H1 (cell line): ENCODE results near the gene MAP3K1. TPM values are rescaled to one million over a fixed set of nuclear protein-coding genes. Genes with fewer than 3 reads are reported as not detected.

ENCODE experiments used
- CTCF ChIA-PET: fragments of 300-600 bp; sonication (Branson Sonifier 250); formaldehyde crosslinking; loops from one replicate; lab custom pipeline; 2021; ENCODE audit not compliant: partially characterized antibody; lab: Charles Lee
- POLR2A ChIA-PET: fragments of 300-600 bp; sonication (Branson Sonifier 250); formaldehyde crosslinking; loops from one replicate; lab custom pipeline; 2021; ENCODE audit warnings: inconsistent platforms; ENCODE audit not compliant: partially characterized antibody; lab: Charles Lee
- DNase-seq, 2 experiments: peaks; one replicate each; pipeline versions ENCODE4 v3.0.0 to v3.0.0-alpha.2; 2010 to 2022; ENCODE audit warnings: low spot score in 2 of 2, low read depth in 1 of 2, mixed read lengths in 1 of 2
- FAIRE-seq: peaks from 2 replicates; lab custom pipeline; 2011; peaks lifted over from hg19 to GRCh38; lab: Jason Lieb, UNC
- H2AFZ ChIP-seq: 2 replicates; pipeline ENCODE4 v1.8.1; 2012; ENCODE audit warnings: low read length, inconsistent platforms
- H2AK5ac ChIP-seq: 2 replicates; pipeline ENCODE4 v1.6.1; 2013; ENCODE audit warnings: low read depth, low read length
- H2BK120ac ChIP-seq: replicated peaks from 2 replicates; pipeline ENCODE3; 2013; ENCODE audit warnings: low read depth, low read length, inconsistent platforms
- H2BK12ac ChIP-seq: 2 replicates; pipeline ENCODE4 v1.6.1; 2013; ENCODE audit warnings: low read depth, low read length
- H2BK15ac ChIP-seq: 2 replicates; pipeline ENCODE4 v1.6.1; 2013; ENCODE audit warnings: low read length
- H2BK20ac ChIP-seq: 2 replicates; pipeline ENCODE4 v1.6.1; 2013; ENCODE audit warnings: low read length
- H2BK5ac ChIP-seq: 2 replicates; pipeline ENCODE4 v1.6.1; 2013; ENCODE audit warnings: low read depth, low read length
- H3K14ac ChIP-seq: 2 replicates; pipeline ENCODE4 v1.6.1; 2013; ENCODE audit warnings: inconsistent platforms; ENCODE audit not compliant: insufficient read length
- H3K18ac ChIP-seq: 2 replicates; pipeline ENCODE4 v1.6.1; 2013; ENCODE audit warnings: low read length; ENCODE audit errors: extremely low read depth
- H3K23ac ChIP-seq: 2 replicates; pipeline ENCODE4 v1.6.1; 2013; ENCODE audit warnings: inconsistent platforms; ENCODE audit not compliant: insufficient read length
- H3K23me2 ChIP-seq: 2 replicates; pipeline ENCODE4 v1.6.1; 2013; ENCODE audit warnings: low read depth, low read length
- H3K27ac ChIP-seq: 2 replicates; pipeline ENCODE4 v1.6.1; 2011; ENCODE audit warnings: low read depth, low read length, inconsistent platforms
- H3K27me3 ChIP-seq, 4 experiments: replicated peaks in 1 of 4; 1 replicate in 1 of 4; 2 replicates in 3 of 4; pipeline versions ENCODE4 v1.6.1 to v1.8.1; 2011 to 2013; ENCODE audit warnings: low read length in 3 of 4, mild to moderate bottlenecking in 3 of 4, inconsistent platforms in 2 of 4, mixed read lengths in 2 of 4, moderate library complexity in 1 of 4; ENCODE audit not compliant: control insufficient read depth in 3 of 4, insufficient read depth in 3 of 4; ENCODE audit errors: extremely low read depth in 1 of 4
- H3K36me3 ChIP-seq, 4 experiments: 2 replicates each; pipeline versions ENCODE4 v1.6.1 to v1.8.1; 2011 to 2013; ENCODE audit warnings: mild to moderate bottlenecking in 4 of 4, low read length in 3 of 4, moderate library complexity in 2 of 4, control low read depth in 1 of 4, inconsistent platforms in 1 of 4; ENCODE audit not compliant: insufficient read depth in 4 of 4, control insufficient read depth in 2 of 4
- H3K4ac ChIP-seq: replicated peaks from 2 replicates; pipeline ENCODE3; 2013; ENCODE audit warnings: low read length, low read depth, mixed read lengths, inconsistent platforms; ENCODE audit not compliant: insufficient read length
- H3K4me1 ChIP-seq, 4 experiments: replicated peaks in 1 of 4; 1 replicate in 1 of 4; 2 replicates in 3 of 4; pipeline versions ENCODE4 v1.6.1 to v1.8.1; 2011 to 2013; ENCODE audit warnings: low read length in 3 of 4, inconsistent platforms in 2 of 4, mixed read lengths in 1 of 4; ENCODE audit not compliant: insufficient read depth in 4 of 4, control insufficient read depth in 3 of 4
- H3K4me2 ChIP-seq, 2 experiments: 2 replicates each; pipeline versions ENCODE4 v1.6.1 to v1.8.1; 2011 to 2013; ENCODE audit warnings: low read depth in 2 of 2, low read length in 2 of 2, control low read depth in 1 of 2, inconsistent platforms in 1 of 2, mild to moderate bottlenecking in 1 of 2; ENCODE audit not compliant: insufficient read depth in 1 of 2
- H3K4me3 ChIP-seq, 4 experiments: fragments of 200-600, 300-600 bp in 1 of 4; sonication (generic), shearing (Covaris generic), sonication (Bioruptor Twin) in 1 of 4; 2 replicates each; pipeline versions ENCODE4 v1.5.1 to v1.8.1; 2011 to 2016; ENCODE audit warnings: low read length in 4 of 4, low read depth in 3 of 4, control low read depth in 2 of 4, inconsistent platforms in 2 of 4, mild to moderate bottlenecking in 2 of 4, mixed read lengths in 1 of 4, moderate library complexity in 1 of 4; ENCODE audit not compliant: insufficient read depth in 2 of 4; ENCODE audit errors: extremely low read depth in 1 of 4
- H3K56ac ChIP-seq: replicated peaks from 2 replicates; pipeline ENCODE3; 2013; ENCODE audit warnings: low read depth, mild to moderate bottlenecking, mixed read lengths, low read length, inconsistent platforms; ENCODE audit not compliant: insufficient read length
- H3K79me1 ChIP-seq: 2 replicates; pipeline ENCODE4 v1.6.1; 2013; ENCODE audit warnings: low read depth, low read length, control low read depth
- H3K79me2 ChIP-seq, 2 experiments: 2 replicates each; pipeline versions ENCODE4 v1.6.1 to v1.8.1; 2012 to 2013; ENCODE audit warnings: low read length in 2 of 2, mild to moderate bottlenecking in 2 of 2, inconsistent platforms in 1 of 2; ENCODE audit not compliant: insufficient read depth in 2 of 2, control insufficient read depth in 1 of 2
- H3K9ac ChIP-seq, 4 experiments: replicated peaks in 1 of 4; 1 replicate in 1 of 4; 2 replicates in 3 of 4; pipeline versions ENCODE4 v1.6.1 to v1.8.1; 2011 to 2013; ENCODE audit warnings: low read depth in 3 of 4, low read length in 3 of 4, control low read depth in 2 of 4, mild to moderate bottlenecking in 2 of 4, moderate library complexity in 2 of 4, inconsistent platforms in 1 of 4; ENCODE audit errors: extremely low read depth in 1 of 4
- H3K9me3 ChIP-seq, 2 experiments: 2 replicates each; pipeline versions ENCODE4 v1.6.1 to v1.8.1; 2012 to 2013; ENCODE audit warnings: mild to moderate bottlenecking in 2 of 2, moderate library complexity in 2 of 2, control low read depth in 1 of 2, inconsistent platforms in 1 of 2, low read depth in 1 of 2, low read length in 1 of 2, mixed read lengths in 1 of 2; ENCODE audit not compliant: insufficient read depth in 2 of 2
- H4K20me1 ChIP-seq, 2 experiments: replicated peaks in 1 of 2; 2 replicates each; pipeline versions ENCODE3 to v1.8.1; 2011 to 2013; ENCODE audit warnings: inconsistent platforms in 2 of 2, low read length in 2 of 2, mild to moderate bottlenecking in 1 of 2; ENCODE audit not compliant: insufficient read depth in 2 of 2, control insufficient read depth in 1 of 2
- H4K5ac ChIP-seq: 2 replicates; pipeline ENCODE4 v1.6.1; 2013; ENCODE audit warnings: low read length, low read depth, mixed read lengths, inconsistent platforms; ENCODE audit not compliant: insufficient read length
- H4K8ac ChIP-seq: 2 replicates; pipeline ENCODE4 v1.8.0; 2013; ENCODE audit warnings: mild to moderate bottlenecking, moderate library complexity, low read length, inconsistent platforms; ENCODE audit not compliant: insufficient read depth; ENCODE audit errors: extremely low read depth
- H4K91ac ChIP-seq: replicated peaks from 2 replicates; pipeline ENCODE3; 2013; ENCODE audit warnings: low read length, mixed read lengths, inconsistent platforms; ENCODE audit not compliant: insufficient read length
- CTBP2 ChIP-seq: IDR thresholded peaks from 2 replicates; pipeline ENCODE4 v1.7.0; 2011; ENCODE audit warnings: borderline replicate concordance, mild to moderate bottlenecking, moderate library complexity, mixed read lengths, low read length; ENCODE audit not compliant: insufficient read depth, insufficient read length
- EZH2 ChIP-seq: fragments of 200-600 bp; sonication (generic); IDR thresholded peaks from 2 replicates; pipeline ENCODE4 v1.7.1; 2012; ENCODE audit warnings: low read depth, mild to moderate bottlenecking, moderate library complexity, low read length, inconsistent platforms; ENCODE audit not compliant: severe bottlenecking
- HDAC2 ChIP-seq, 2 experiments: fragments of 300-600 bp in 1 of 2; sonication (generic) in 1 of 2; IDR thresholded peaks; 2 replicates each; pipeline ENCODE4 v1.6.1; 2011 to 2012; ENCODE audit warnings: low read depth in 2 of 2, low read length in 2 of 2, mild to moderate bottlenecking in 2 of 2, moderate library complexity in 2 of 2, borderline replicate concordance in 1 of 2, inconsistent platforms in 1 of 2
- RBBP5 ChIP-seq: IDR thresholded peaks from 2 replicates; pipeline ENCODE4 v1.7.1; 2012; ENCODE audit warnings: low read depth, mild to moderate bottlenecking, inconsistent platforms, low read length, moderate library complexity, borderline replicate concordance
- SIRT6 ChIP-seq: IDR thresholded peaks from one replicate; pipeline ENCODE4 v1.7.1; 2012; ENCODE audit warnings: low read length, inconsistent platforms
- SUZ12 ChIP-seq: fragments of 200-600 bp; sonication (generic); IDR thresholded peaks from 2 replicates; pipeline ENCODE4 v1.6.1; 2012; ENCODE audit warnings: mild to moderate bottlenecking, inconsistent platforms, low read length, moderate library complexity, mixed read lengths
- TCF12 ChIP-seq: IDR thresholded peaks from 2 replicates; pipeline ENCODE4 v1.6.1; 2011; ENCODE audit warnings: low read depth, mild to moderate bottlenecking, low read length
- YY1 ChIP-seq: IDR thresholded peaks from 2 replicates; pipeline ENCODE4 v1.6.1; 2011; ENCODE audit warnings: low read depth, mild to moderate bottlenecking, low read length
- WGBS, 2 experiments: shearing (Covaris generic) in 1 of 2; methylation state at CpG; one replicate each; pipeline versions ENCODE4 v1.1.6 to v1.1.7; 2013 to 2015; ENCODE audit warnings: low lambda C conversion rate in 2 of 2, mixed read lengths in 2 of 2, inconsistent platforms in 1 of 2, low coverage in 1 of 2, missing lambda C conversion rate in 1 of 2; ENCODE audit not compliant: insufficient replicate concordance in 2 of 2, insufficient coverage in 1 of 2, insufficient read length in 1 of 2; ENCODE audit errors: extremely low coverage in 1 of 2, missing lambda C conversion rate in 1 of 2; 5-methylcytosine and 5-hydroxymethylcytosine counted together
- polyA plus RNA-seq, 7 experiments: library from polyadenylated mRNA; depleted of rRNA in 3 of 7; stranded (reverse) in 5 of 7; unstranded in 2 of 7; fragments of >200 nt in 5 of 7; fragments of 200-250 nt in 2 of 7; gene quantifications; 1 replicate in 5 of 7; 2 replicates in 1 of 7; 4 replicates in 1 of 7; pipeline versions ENCODE4 v1.2.1 to v1.2.3, GENCODE V29; 2011 to 2013; ENCODE audit warnings: missing spikeins in 2 of 7, mixed read lengths in 2 of 7
- total RNA-seq: library from RNA; stranded (reverse); fragmentation: NEBNext Ultra II Directional; extraction: Animal tissue kit (Norgen Biotek cat#: 25700); gene quantifications from 2 replicates; pipeline ENCODE4 v1.2.1, GENCODE V29; 2021
- TF ChIP-seq, protein P1 (sequence below): IDR thresholded peaks from 2 replicates; pipeline ENCODE4 v1.6.1; 2011; ENCODE audit warnings: low read depth, mild to moderate bottlenecking, low read length; ENCODE audit not compliant: insufficient read depth
- TF ChIP-seq, protein P2 (sequence below): IDR thresholded peaks from 2 replicates; pipeline ENCODE4 v1.6.1; 2012; ENCODE audit warnings: low read length, inconsistent platforms

MAP3K1 gene
- total and polyA plus RNA-seq, 2 of the 8 experiments (the other 6 are each of a cell fraction or from before 2014, with no cell fraction given): 3.9 to 11.8 TPM

DNA sequence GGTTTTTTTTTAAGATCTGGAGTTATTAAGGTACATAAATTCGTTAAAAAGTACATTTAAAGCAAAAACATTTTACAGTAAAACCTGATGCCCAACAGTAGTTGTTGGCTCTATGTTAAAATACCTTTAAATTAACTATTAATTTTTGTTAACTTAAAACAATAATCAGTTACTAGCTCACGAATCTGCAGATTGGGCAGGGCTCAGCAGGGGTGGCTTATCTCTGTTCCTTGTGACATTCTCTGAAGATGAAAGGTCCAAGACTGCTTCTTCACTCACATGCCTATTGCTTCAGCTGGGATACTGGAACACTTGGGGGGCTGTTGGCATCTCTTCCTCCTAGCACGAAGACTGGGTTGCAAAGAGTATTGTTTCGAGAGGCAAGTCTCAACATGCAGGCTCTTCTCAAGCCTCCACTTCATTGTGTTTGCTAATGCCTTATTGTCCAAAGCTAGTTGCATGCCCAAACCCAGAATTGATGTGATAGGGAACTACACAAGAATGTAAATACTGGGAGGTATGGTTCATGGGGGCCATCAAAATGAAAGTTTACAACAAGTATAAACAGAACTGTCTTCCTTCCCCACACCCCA, 46.6 kb downstream of the MAP3K1 start:
- Histone ChIP-seq H4K8ac (no peak overlapping the region), H3K9me3 (no peaks in the 10 kb centered on the region), H3K56ac (no peak overlapping the region), H3K36me3 (peaks cover 0 to 6% (median 0%) of the 10 kb centered on the region in 4 experiments; a peak in 2 of 8 replicates), H4K20me1 (no peaks in the 10 kb centered on the region), H3K9ac (no peak overlapping the region; a peak in 1 of 7 replicates), H3K4ac (no peak overlapping the region), H3K23ac (no peak overlapping the region), H3K14ac (no peak overlapping the region), H3K4me1 (no peaks in the 10 kb centered on the region), H2BK12ac (no peak overlapping the region), H3K27ac (no peak overlapping the region), H3K18ac (peak overlapping the region; percentile 39), H2AFZ (no peak overlapping the region), H2BK20ac (no peak overlapping the region), H3K79me2 (no peaks in the 10 kb centered on the region), H4K5ac (no peak overlapping the region), H2BK15ac (no peak overlapping the region), H2AK5ac (no peak overlapping the region), H3K27me3 (peaks cover 0 to 1% (median 0%) of the 10 kb centered on the region in 4 experiments; a peak in 1 of 7 replicates), H2BK5ac (no peak overlapping the region; the same call in 1 of the 2 replicates), H3K4me3 (no peak overlapping the region), H3K79me1 (no peaks in the 10 kb centered on the region), H2BK120ac (no peak overlapping the region), H4K91ac (no peak overlapping the region), H3K4me2 (no peak overlapping the region), H3K23me2 (no peaks in the 10 kb centered on the region; the same call in 1 of the 2 replicates)
- ChIA-PET CTCF (interaction anchor here (0.6 to 1.5 kb wide), 2 partner anchors 241 to 598 kb away, joined by 3 to 5 read pairs; no protein-coding TSS in a partner anchor), POLR2A (no interaction called here)
- 87% methylated on average over 4 of the region's 4 CpGs; no CpG with 5 or more reads in 1 of the 2 experiments for WGBS, 2 experiments
- DNase-seq (no peak), FAIRE-seq (no peak)
- TF ChIP-seq CTBP2 (no peak), HDAC2 (IDR thresholded peaks at IDR 0.05; ENCODE audit: borderline replicate concordance in 1 of 2, low read depth in 2 of 2, low read length in 2 of 2) (no peak), RBBP5 (no peak), SUZ12 (no peak), SIRT6 (no peak), EZH2 (no peak), YY1 (no peak), TCF12 (no peak)
- TF ChIP-seq, protein P1, sequence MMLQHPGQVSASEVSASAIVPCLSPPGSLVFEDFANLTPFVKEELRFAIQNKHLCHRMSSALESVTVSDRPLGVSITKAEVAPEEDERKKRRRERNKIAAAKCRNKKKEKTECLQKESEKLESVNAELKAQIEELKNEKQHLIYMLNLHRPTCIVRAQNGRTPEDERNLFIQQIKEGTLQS: no peak
- TF ChIP-seq, protein P2, sequence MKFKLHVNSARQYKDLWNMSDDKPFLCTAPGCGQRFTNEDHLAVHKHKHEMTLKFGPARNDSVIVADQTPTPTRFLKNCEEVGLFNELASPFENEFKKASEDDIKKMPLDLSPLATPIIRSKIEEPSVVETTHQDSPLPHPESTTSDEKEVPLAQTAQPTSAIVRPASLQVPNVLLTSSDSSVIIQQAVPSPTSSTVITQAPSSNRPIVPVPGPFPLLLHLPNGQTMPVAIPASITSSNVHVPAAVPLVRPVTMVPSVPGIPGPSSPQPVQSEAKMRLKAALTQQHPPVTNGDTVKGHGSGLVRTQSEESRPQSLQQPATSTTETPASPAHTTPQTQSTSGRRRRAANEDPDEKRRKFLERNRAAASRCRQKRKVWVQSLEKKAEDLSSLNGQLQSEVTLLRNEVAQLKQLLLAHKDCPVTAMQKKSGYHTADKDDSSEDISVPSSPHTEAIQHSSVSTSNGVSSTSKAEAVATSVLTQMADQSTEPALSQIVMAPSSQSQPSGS: no peak
